Fibroblast of lung (primary cell): ENCODE results near the gene CFAP90. TPM values are rescaled to one million over a fixed set of nuclear protein-coding genes. Genes with fewer than 3 reads are reported as not detected.

Source experiments
- DNase-seq, 2 donors: peaks; one replicate each; pipeline versions ENCODE4 v3.0.0 to v3.0.0-alpha.2; 2010; ENCODE audit warnings: low read depth in 2 of 2
- H2AFZ ChIP-seq: 2 replicates; pipeline ENCODE4 v1.5.1; 2012; ENCODE audit warnings: low read length, control low read depth, inconsistent platforms
- H3K27ac ChIP-seq: 2 replicates; pipeline ENCODE4 v1.5.1; 2011; ENCODE audit warnings: low read length, control low read depth; ENCODE audit not compliant: insufficient read depth
- H3K27me3 ChIP-seq: 2 replicates; pipeline ENCODE4 v1.5.1; 2011; ENCODE audit warnings: mild to moderate bottlenecking, low read length; ENCODE audit not compliant: control insufficient read depth, insufficient read depth
- H3K36me3 ChIP-seq: 2 replicates; pipeline ENCODE4 v1.5.1; 2011; ENCODE audit warnings: low read length; ENCODE audit not compliant: control insufficient read depth, insufficient read depth
- H3K4me1 ChIP-seq: 2 replicates; pipeline ENCODE4 v1.5.1; 2011; ENCODE audit warnings: low read length; ENCODE audit not compliant: control insufficient read depth, insufficient read depth; ENCODE audit errors: extremely low read depth
- H3K4me2 ChIP-seq: 2 replicates; pipeline ENCODE4 v1.5.1; 2011; ENCODE audit warnings: low read length, control low read depth; ENCODE audit not compliant: insufficient read depth; ENCODE audit errors: extremely low read depth
- H3K4me3 ChIP-seq, 4 experiments: fragments of 200-600 bp in 1 of 4; sonication (generic) in 1 of 4; replicated peaks in 1 of 4; 2 replicates each; pipeline ENCODE4 v1.5.1; 2011 to 2016; ENCODE audit warnings: low read length in 4 of 4, low read depth in 3 of 4, mild to moderate bottlenecking in 3 of 4, control low read depth in 2 of 4, inconsistent platforms in 1 of 4, mixed read lengths in 1 of 4; ENCODE audit not compliant: insufficient read depth in 1 of 4; ENCODE audit errors: control extremely low read depth in 1 of 4
- H3K79me2 ChIP-seq: 2 replicates; pipeline ENCODE4 v1.5.1; 2012; ENCODE audit warnings: mild to moderate bottlenecking, low read length, inconsistent platforms; ENCODE audit not compliant: control insufficient read depth, insufficient read depth
- H3K9ac ChIP-seq: 2 replicates; pipeline ENCODE4 v1.5.1; 2011; ENCODE audit warnings: mild to moderate bottlenecking, low read length, control low read depth; ENCODE audit not compliant: insufficient read depth
- H3K9me3 ChIP-seq: 2 replicates; pipeline ENCODE4 v1.5.1; 2012; ENCODE audit warnings: low read depth, low read length; ENCODE audit not compliant: control insufficient read depth, insufficient read depth
- H4K20me1 ChIP-seq: 2 replicates; pipeline ENCODE4 v1.5.1; 2011; ENCODE audit warnings: low read length; ENCODE audit not compliant: control insufficient read depth, insufficient read depth; ENCODE audit errors: extremely low read depth
- CTCF ChIP-seq, 2 donors: IDR thresholded peaks in 1 of 2; conservative IDR thresholded peaks in 1 of 2; 1 replicate in 1 of 2; 2 replicates in 1 of 2; pipeline ENCODE4 v1.5.1; 2011 to 2012; ENCODE audit warnings: low read length in 2 of 2, control low read depth in 1 of 2, inconsistent platforms in 1 of 2, low read depth in 1 of 2, mild to moderate bottlenecking in 1 of 2
- EZH2 ChIP-seq: IDR thresholded peaks from 2 replicates; pipeline ENCODE4 v1.5.1; 2012; ENCODE audit warnings: low read length, control low read depth, mild to moderate bottlenecking; ENCODE audit errors: missing control alignments
- polyA plus RNA-seq, 2 donors: library from polyadenylated mRNA; depleted of rRNA in 1 of 2; stranded (reverse) in 1 of 2; unstranded in 1 of 2; fragments of >200 nt; gene quantifications; 2 replicates each; pipeline ENCODE4 v1.2.1, GENCODE V29; 2011 to 2012; ENCODE audit warnings: missing spikeins in 1 of 2
- total RNA-seq: library from RNA; depleted of rRNA; stranded (reverse); fragments of >200 nt; gene quantifications from 2 replicates; pipeline ENCODE4 v1.2.1, GENCODE V29; 2014

The CFAP90 gene
- total and polyA plus RNA-seq, 2 donors (not counting 1 experiment from before 2014, with no cell fraction given), result not detected

- TF ChIP-seq CTCF (conservative IDR thresholded peaks at IDR 0.05 in 1 of 2, IDR thresholded peaks at IDR 0.05 in 1 of 2; ENCODE audit: low read depth in 1 of 2, low read length in 2 of 2) (no peak), EZH2 (no peak)
Observed at GRCh38 chr5:7813576-7813975, 37.4 kb downstream of the CFAP90 start.

DNA sequence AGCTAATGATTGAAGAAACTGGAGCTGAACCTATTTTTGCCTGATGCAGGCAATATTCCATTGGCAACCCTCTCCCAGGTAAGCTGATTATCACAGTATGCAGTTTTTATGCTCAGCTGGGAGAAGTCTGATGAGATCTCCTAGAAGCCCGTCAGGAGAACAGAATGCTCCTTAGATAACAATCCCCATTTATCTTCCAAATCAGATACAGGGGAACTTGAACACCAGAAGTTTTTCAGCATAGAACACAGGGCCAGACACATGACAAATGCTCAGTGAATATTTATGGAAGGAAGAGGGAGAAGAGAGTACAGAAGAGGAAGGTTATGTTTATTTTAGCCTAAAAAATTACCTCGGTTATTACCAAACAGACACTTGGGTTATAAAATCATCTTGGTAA, 37.9 kb downstream of the CFAP90 start:
- no peak for DNase-seq
- Histone ChIP-seq H4K20me1 (no peaks in the 10 kb centered on the region), H3K9me3 (no peaks in the 10 kb centered on the region), H3K27me3 (no peaks in the 10 kb centered on the region), H3K79me2 (no peaks in the 10 kb centered on the region), H3K4me3 (no peak overlapping the region), H3K27ac (no peak overlapping the region), H3K4me1 (no peaks in the 10 kb centered on the region), H3K9ac (no peak overlapping the region), H3K36me3 (no peaks in the 10 kb centered on the region), H3K4me2 (no peak overlapping the region), H2AFZ (no peak overlapping the region)
- TF ChIP-seq EZH2, result no peak
- no peak for TF ChIP-seq CTCF (conservative IDR thresholded peaks at IDR 0.05 in 1 of 2, IDR thresholded peaks at IDR 0.05 in 1 of 2; ENCODE audit: low read depth in 1 of 2, low read length in 2 of 2)

More at GRCh38 chr5:7813576-7813975, 37.4 kb downstream of the CFAP90 start:
- no peak overlapping the region for H3K4me3 ChIP-seq
- no peak overlapping the region for H2AFZ ChIP-seq
- H3K9me3 ChIP-seq, result no peaks in the 10 kb centered on the region
- H3K27ac ChIP-seq, result no peak overlapping the region
- no peak overlapping the region for H3K4me2 ChIP-seq
- no peaks in the 10 kb centered on the region for H3K36me3 ChIP-seq
- H4K20me1 ChIP-seq, result no peaks in the 10 kb centered on the region
- no peak for DNase-seq
- H3K79me2 ChIP-seq, result no peaks in the 10 kb centered on the region
- no peaks in the 10 kb centered on the region for H3K4me1 ChIP-seq
- no peaks in the 10 kb centered on the region for H3K27me3 ChIP-seq
- H3K9ac ChIP-seq, result no peak overlapping the region

DNA sequence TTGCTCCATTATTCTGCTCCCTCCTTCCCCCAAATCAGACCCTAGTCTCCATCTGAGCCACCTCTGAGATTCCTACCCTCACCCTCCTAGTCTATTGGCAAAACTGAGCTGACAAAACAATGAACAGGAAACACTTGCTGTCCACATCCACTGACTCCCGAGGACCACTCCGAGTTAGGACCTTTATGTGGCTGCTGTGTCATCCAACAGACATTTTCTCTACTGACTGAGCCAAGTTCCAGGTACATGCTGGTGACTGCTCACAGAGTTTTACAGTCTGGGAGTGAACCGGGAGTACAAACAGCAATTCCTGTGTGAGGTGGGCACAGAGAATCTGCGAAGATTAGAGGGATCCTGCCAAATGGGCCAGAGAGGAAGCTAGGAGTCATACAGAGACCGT, 39.2 kb downstream of the CFAP90 start:
- Histone ChIP-seq H3K36me3 (no peaks in the 10 kb centered on the region), H4K20me1 (no peaks in the 10 kb centered on the region), H3K9me3 (no peaks in the 10 kb centered on the region), H2AFZ (no peak overlapping the region), H3K4me2 (no peak overlapping the region), H3K27me3 (no peaks in the 10 kb centered on the region), H3K79me2 (no peaks in the 10 kb centered on the region), H3K27ac (no peak overlapping the region), H3K4me1 (no peaks in the 10 kb centered on the region), H3K4me3 (no peak overlapping the region), H3K9ac (no peak overlapping the region)
- TF ChIP-seq EZH2, result no peak
- TF ChIP-seq CTCF (conservative IDR thresholded peaks at IDR 0.05 in 1 of 2, IDR thresholded peaks at IDR 0.05 in 1 of 2; ENCODE audit: low read depth in 1 of 2, low read length in 2 of 2), result no peak
- peak in 1 of 2 donors; percentile 5 for DNase-seq
